Central memory CD4-positive, alpha-beta T cell (primary cell): Measurements from ENCODE around the gene CACNB1.

Experiments used
- DNase-seq: peaks from one replicate; pipeline ENCODE4 v3.0.0; 2022
- total RNA-seq, 3 experiments: gene quantifications; one replicate each; lab custom pipeline; 2026; lab: John Stamatoyannopoulos, UW

The CACNB1 gene
- 9.1 to 15.0 (median 12.1) reads per million in 3 experiments for total RNA-seq

- DNase-seq, result peak; percentile 52
These were observed at the start of gene CACNB1 for GRCh38 chr17:39197380-39198185. Gene CACNB1, minus strand, starts transcription at chr17:39197669. Its CDS starts 174 bp downstream, at chr17:39197495.

GRCh38 chr17:39246274-39246673, 48.8 kb upstream of the CACNB1 start:
- no peak for DNase-seq

GRCh38 chr17:39244600-39245570, 47.4 kb upstream of the CACNB1 start:
- DNase-seq, result peak; percentile 73

DNA sequence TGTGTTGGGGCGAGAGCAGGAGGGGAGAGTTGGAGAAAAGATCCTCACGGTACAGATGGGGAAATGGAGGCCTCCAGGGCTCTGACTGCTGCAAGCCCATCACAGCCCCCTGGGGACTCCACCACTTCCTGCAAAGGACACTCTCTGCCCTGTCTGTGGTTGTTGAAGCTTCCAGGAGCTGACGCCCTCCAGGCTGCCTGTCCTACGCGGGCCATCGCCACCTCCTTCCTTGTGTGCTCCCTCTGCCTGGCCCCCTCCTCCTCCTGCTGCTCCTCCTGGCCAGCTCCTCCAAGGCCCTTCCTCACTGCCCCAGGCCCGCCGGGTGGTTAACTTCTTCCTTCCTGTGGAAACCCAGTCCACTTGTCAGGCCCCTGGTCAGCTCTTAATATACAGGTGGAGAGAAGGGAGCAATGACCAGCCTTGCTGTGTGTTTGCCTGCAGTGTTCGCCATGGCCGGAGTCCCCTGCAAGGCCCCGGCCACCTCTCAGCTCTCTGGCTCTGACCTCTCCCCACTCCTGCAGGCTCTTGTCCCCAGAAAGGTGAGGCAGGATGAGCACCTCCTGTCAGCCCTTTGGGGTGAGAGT, 46.6 kb upstream of the CACNB1 start:
- no peak for DNase-seq

DNA sequence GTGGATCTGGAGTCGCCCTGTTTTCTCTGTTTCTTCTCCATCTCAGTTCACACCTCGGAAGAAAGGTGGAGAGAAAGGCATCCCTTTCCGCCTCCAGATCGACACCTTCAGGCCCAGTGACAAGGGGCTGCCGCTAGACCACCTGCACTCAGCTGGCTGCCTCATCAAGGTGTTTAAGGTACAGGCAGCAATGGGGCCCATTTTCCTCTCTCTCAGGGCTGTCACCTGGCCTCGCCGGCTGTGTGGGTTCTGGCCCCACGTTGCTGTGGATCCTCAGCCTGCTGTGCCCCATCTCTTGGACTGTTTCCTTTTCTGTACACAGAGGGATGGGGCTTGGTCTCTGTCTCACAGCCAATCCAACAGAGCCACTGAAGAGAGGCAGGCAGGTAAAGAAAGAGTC, 45.7 kb upstream of the CACNB1 start:
- no peak for DNase-seq

GRCh38 chr17:39240631-39241030, 43.2 kb upstream of the CACNB1 start:
- DNase-seq, result no peak

- DNase-seq, result peak; percentile 64
These were observed 42.3 kb upstream of the CACNB1 start for GRCh38 chr17:39239640-39240314.

GRCh38 chr17:39238311-39238972, 41.0 kb upstream of the CACNB1 start:
- peak; percentile 88 for DNase-seq

DNA sequence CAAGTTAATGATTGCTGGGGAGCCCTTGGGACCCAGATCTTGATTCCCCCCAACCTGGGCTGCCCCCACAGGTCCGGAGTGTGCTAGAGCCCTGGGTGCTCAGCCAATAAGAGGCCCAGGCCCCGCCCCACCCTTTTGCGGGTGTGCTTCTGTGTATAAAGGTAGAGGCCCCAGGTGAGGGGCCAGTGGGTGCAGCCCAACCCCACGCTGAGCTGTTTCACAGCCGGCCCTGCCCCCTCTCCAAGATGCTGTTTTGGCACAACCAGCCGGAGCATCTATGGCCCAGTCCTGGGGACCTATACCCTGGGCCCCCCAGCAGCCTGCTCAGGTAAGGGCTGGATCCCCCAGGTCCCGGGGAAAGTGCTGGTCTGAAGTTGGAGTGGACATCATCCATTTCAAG, 40.1 kb upstream of the CACNB1 start:
- no peak for DNase-seq

DNA sequence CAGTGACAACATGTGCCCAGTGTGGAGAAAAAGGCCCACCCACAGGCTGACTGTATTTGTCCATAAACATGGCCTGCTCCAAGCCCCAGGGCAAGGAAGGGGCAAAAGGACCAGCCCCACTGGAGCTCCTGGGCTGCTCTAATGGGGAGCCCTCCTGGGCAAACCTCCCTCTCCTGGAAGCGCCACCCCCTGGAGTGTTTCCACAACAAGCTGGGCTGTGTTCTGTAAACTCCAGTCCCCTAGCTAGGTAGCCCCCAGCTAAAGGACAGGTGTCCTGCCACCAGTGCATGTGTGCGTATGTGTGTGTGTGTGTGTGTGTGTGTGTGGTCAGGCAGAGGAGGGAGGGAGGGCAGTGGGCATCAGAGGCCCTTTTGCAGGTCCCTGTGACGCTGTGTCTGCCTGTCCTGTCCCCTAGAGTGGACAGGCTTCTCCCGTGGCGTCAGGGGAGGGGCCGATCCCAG, 39.5 kb upstream of the CACNB1 start:
- no peak for DNase-seq

- DNase-seq, result no peak
These were observed 39.0 kb upstream of the CACNB1 start for GRCh38 chr17:39236450-39236927.

GRCh38 chr17:39235555-39236449, 38.3 kb upstream of the CACNB1 start:
- peak; percentile 48 for DNase-seq

DNA sequence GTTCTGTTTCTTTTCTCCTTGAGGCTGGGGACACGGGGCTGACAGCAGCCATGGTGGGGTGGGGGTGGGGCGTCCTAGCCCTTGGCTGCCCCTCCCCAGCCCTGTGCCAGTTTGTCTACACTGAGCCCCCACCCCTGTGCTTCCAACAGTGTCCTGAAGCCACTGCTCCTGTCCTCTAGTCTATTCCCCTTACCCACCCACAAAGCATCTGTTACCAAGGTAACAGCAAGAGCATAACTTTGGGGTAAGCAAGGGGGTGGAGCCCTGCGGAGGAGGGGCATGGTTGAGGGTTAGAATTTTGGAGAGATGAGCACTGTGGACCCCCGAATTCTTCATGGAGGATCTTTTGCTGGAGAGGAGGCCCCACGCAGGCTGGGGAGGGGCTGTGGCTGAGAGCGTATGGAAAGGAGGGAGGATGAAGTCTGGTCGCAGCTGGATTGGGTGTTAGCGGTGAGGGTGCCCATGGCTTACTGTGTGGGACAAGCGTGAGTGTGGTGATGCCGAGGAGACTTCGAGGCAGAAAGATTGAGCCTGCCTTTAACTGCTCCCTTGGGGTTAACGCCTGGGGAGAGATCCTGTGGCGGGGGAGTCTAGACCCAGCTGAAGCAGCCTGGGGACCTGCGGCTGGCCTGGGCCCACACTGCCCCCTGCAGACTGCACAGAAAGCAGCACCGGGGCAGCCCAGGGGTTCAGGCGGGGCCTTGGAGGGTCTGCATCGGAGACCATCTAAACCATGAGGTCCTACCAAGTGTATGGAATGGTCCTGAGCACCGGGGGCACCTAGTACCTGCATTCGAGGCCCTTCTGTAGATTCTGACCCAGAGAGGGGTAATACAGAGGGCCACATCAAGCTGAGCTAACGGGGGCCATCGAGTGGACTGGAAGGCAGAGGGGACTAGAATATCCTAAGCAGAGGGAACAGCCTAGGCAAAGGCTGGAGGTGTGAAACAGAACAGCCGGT, 34.4 kb upstream of the CACNB1 start:
- peak; percentile 46 for DNase-seq

- DNase-seq, result no peak
These were observed 33.7 kb upstream of the CACNB1 start for GRCh38 chr17:39231091-39231561.

- no peak for DNase-seq
These were observed 32.9 kb upstream of the CACNB1 start for GRCh38 chr17:39230361-39230760.

DNA sequence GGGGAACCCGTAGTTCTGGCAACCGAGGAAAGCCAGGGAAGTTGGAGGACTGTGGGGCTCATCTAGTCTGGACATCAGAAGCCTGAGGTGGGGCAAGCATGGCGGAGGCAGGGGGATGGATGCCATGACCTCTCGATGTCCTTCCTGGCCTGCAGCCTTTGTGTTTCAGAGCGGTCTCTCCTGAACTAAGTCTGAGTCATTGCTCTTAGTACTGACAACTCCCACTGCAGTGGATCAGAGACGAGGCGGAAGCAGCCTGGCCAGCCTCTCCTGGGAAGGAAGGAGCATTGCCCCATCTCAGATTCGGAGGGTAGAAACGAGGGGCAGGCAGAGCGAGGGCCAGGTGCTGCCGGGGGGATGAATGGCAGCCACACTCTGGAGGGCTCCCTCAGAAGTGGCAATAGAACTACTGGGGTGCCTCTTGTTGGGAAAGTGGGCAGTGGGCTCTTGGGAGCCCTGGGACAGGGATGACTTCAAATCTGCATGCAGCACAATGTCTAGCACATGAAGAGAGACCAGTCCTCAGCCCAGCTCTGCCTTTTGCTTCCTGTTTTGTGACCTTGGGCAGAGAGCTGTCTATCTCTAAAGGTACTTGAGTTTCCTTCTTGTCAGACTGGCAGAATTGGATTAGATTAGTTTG, 31.9 kb upstream of the CACNB1 start:
- DNase-seq, result no peak

DNA sequence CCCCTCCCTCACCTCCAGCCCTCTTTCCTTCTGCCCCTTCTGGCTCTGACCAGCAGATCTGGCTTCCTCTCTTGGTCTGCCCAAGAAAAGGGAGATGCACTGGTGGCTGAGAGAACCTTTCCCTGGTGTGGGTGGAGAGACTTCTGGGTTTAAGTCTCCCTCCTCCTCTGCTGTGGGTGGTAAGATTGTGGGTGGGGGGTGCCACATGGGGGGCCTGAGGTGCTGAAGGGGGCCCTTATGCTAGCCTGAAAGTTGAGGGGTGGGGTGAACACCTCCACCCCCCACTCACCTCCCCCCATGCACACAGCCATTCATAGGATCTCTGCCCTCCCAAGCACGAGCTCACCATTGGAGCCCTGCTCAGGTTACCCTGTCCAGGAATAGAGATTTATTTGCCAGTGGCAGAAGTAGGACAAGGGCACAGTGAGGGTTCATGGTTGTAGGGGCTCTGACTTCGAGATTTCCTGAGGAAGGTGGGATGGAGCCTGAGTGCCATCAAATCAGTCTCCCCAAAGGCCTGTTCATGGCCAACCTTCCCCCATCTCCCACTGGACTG, 30.0 kb upstream of the CACNB1 start:
- no peak for DNase-seq

GRCh38 chr17:39225959-39226683, 28.7 kb upstream of the CACNB1 start:
- DNase-seq, result no peak
